ENCODE results near the gene SEC14L5. TPM values are rescaled to one million over a fixed set of nuclear protein-coding genes. Genes with fewer than 3 reads are reported as not detected.

SEC14L5 gene
- total RNA-seq, 2 experiments from 2014 or later, result not detected

DNA sequence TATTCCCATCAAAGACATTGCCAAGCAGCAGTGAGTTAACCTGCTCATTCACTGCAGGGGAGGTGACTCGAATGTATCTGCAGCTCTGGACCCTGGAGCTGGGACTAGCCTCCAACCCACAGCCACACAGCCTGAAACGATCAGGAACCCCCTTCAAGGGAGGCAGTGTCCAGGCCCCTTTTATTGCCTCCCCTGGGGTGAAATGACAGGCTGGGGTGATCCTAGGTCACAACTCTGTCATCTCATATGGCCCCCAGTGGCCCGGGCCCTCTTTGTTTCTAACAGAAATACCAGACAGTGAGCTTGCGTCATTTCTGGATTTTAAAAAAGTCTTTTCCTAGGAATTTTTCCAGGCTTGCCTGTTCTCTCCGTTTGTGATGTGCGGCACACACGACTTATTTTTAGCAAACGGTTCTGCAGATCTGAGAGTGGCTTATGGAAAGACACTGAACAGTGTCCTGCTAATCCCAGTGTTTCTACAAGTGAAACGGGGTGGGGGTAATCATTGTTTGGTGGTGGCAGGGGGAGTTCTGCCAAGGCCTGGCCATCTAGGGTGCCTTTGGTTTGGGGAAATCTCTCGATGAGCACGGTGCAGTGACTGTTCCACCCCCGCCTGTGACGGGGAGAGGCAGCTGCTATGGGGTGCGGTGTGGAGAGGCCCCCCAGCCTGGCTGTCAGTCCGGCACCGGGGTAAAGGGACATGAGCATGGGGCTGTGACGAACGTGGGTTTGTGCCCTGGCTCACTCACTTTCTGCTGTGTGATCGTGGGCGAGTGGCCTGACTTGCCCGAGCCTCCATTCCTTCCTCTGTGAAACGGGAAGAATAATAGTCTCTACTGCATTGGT lies 48.4 kb downstream of the SEC14L5 start:
- CTCF ChIA-PET, result no interaction called here

GRCh38 chr16:5007256-5007655 lies 49.1 kb downstream of the SEC14L5 start:
- H3K36me3 Mint-ChIP-seq, result no peaks in the 10 kb centered on the region
- no peak overlapping the region for H3K4me3 Mint-ChIP-seq
- H3K4me1 Mint-ChIP-seq, result no peaks in the 10 kb centered on the region
- CTCF ChIA-PET, result no interaction called here
- H3K27me3 Mint-ChIP-seq, result no peaks in the 10 kb centered on the region
- H3K9me3 Mint-ChIP-seq (ENCODE audit: low read depth), result no peaks in the 10 kb centered on the region
- ATAC-seq (no peak), DNase-seq (no peak)
- H3K27ac Mint-ChIP-seq, result no peak overlapping the region

More for the DNA sequence above, 48.4 kb downstream of the SEC14L5 start:
- no peak for DNase-seq
- H3K9me3 Mint-ChIP-seq (ENCODE audit: low read depth), result no peaks in the 10 kb centered on the region
- peaks cover 3% of the 10 kb centered on the region for H3K27me3 Mint-ChIP-seq
- ATAC-seq, result no peak
- H3K36me3 Mint-ChIP-seq, result no peaks in the 10 kb centered on the region
- no peak overlapping the region for H3K27ac Mint-ChIP-seq
- H3K4me1 Mint-ChIP-seq, result no peaks in the 10 kb centered on the region
- H3K4me3 Mint-ChIP-seq, result no peak overlapping the region

DNA sequence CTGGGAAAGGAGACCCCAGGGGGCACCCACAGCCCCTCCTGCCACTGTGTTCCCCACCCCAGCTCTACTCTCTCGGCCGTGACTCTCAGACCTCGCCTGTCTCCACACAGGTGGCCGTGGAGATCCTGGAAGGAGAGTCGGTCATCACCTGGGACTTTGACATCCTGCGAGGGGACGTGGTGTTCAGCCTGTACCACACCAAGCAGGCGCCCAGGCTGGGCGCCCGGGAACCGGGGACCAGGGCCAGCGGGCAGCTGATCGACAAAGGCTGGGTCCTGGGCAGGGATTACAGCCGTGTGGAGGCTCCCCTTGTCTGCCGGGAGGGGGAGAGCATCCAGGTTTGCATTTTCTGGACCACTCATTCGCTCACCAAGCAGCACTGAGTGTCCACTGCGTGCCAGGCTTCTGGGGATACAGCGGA lies 50.2 kb downstream of the SEC14L5 start:
- Mint-ChIP-seq H3K36me3 (no peaks in the 10 kb centered on the region), H3K4me3 (no peak overlapping the region), H3K4me1 (no peaks in the 10 kb centered on the region), H3K27me3 (no peaks in the 10 kb centered on the region), H3K9me3 (ENCODE audit: low read depth) (no peaks in the 10 kb centered on the region), H3K27ac (no peak overlapping the region)
- no peak for DNase-seq
- CTCF ChIA-PET, result no interaction called here
- no peak for ATAC-seq

DNA sequence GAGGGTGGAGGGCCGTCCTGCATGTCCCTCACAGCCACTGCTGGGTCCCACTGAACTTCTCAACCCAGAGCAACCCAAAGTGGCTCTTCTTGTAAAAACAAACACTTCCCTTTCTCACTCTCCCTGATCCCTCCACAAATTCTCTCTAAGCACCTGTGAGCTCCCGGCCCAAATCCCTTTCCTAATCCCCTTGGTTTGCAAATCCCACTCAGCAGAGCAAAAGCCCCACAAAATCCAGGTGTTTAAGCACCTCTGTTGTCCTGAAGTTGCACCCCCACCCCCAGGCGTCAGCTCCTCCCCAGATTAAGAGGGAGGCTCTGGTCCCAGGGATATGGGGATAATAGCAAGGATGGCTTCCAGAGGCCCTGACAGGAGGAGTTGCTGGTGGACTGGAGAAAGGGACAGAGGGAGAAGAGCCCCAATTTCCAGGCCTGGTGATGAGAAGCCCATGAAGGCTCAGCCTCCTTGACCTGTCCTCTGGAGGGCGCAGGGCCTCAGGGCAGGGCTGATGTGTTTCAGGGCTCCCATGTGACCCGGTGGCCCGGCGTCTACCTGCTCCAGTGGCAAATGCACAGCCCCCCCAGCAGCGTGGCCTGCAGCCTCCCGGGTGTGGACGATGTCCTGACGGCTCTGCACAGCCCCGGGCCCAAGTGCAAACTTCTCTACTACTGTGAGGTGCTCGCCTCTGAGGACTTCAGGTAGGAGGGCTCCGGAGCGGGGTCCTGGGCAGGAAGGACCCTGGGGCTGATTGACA lies 52.6 kb downstream of the SEC14L5 start:
- CTCF ChIA-PET, result no interaction called here
- DNase-seq (no peak), ATAC-seq (no peak)
- no peaks in the 10 kb centered on the region for H3K4me1 Mint-ChIP-seq
- no peak overlapping the region for H3K4me3 Mint-ChIP-seq
- no peaks in the 10 kb centered on the region for H3K36me3 Mint-ChIP-seq
- no peak overlapping the region for H3K27ac Mint-ChIP-seq
- H3K27me3 Mint-ChIP-seq, result no peaks in the 10 kb centered on the region
- H3K9me3 Mint-ChIP-seq (ENCODE audit: low read depth), result no peaks in the 10 kb centered on the region

DNA sequence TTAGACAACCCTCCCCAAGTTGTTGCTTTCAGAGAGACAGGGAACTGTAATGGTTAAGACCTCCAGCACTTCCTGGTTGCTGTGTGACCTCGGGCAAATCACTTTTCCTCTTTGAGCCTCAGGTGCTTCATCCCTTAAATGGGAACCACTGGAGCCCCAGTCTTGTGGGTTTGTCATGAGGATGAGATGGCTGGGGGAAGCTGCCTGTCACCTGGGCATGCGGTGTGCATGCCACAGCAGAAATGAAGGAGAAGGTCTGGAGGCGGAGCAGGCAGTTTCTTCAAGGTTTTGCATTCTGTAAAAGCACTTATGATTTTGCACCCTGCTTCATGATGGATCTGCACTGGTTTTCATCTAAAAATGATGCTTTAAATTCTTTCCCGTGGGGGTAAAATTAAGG lies 53.5 kb downstream of the SEC14L5 start:
- H3K36me3 Mint-ChIP-seq, result no peaks in the 10 kb centered on the region
- H3K9me3 Mint-ChIP-seq (ENCODE audit: low read depth), result no peaks in the 10 kb centered on the region
- H3K4me1 Mint-ChIP-seq, result no peaks in the 10 kb centered on the region
- no peak for DNase-seq
- CTCF ChIA-PET, result interaction anchor here (0.8 kb wide), 1 partner anchor 24 kb away, joined by 3 read pairs; no protein-coding TSS in a partner anchor
- no peak overlapping the region for H3K4me3 Mint-ChIP-seq
- H3K27ac Mint-ChIP-seq, result no peak overlapping the region
- ATAC-seq, result no peak
- H3K27me3 Mint-ChIP-seq, result no peaks in the 10 kb centered on the region

DNA sequence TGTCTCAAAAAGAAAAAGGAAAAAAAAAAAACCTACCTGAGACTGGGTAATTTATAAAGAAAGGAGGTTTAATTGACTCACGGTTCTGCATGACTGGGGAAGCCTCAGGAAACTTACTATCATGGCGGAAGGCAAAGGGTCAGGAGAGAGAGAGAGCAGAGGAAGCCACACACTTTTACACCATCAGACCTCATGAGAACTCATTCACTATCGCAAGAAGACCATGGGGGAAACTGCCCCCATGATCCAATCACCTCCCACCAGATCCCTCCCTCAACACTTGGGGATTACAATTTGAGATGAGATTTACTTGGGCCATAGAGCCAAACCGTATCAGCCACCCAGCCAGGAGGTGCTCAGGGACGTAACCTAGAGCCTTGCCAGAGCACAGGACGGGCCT lies 54.8 kb downstream of the SEC14L5 start:
- Mint-ChIP-seq H3K4me1 (no peaks in the 10 kb centered on the region), H3K4me3 (no peak overlapping the region), H3K9me3 (ENCODE audit: low read depth) (no peaks in the 10 kb centered on the region), H3K36me3 (no peaks in the 10 kb centered on the region), H3K27me3 (no peaks in the 10 kb centered on the region), H3K27ac (no peak overlapping the region)
- CTCF ChIA-PET, result no interaction called here
- ATAC-seq (no peak), DNase-seq (no peak)

- H3K9me3 Mint-ChIP-seq (ENCODE audit: low read depth), result no peaks in the 10 kb centered on the region
- DNase-seq, result no peak
- H3K27me3 Mint-ChIP-seq, result no peaks in the 10 kb centered on the region
- H3K4me1 Mint-ChIP-seq, result no peaks in the 10 kb centered on the region
- H3K36me3 Mint-ChIP-seq, result no peaks in the 10 kb centered on the region
- ATAC-seq, result no peak
- no peak overlapping the region for H3K27ac Mint-ChIP-seq
- CTCF ChIA-PET, result no interaction called here
- no peak overlapping the region for H3K4me3 Mint-ChIP-seq
These were observed 57.2 kb downstream of the SEC14L5 start for GRCh38 chr16:5015351-5015750.

- no peaks in the 10 kb centered on the region for H3K36me3 Mint-ChIP-seq
- no peaks in the 10 kb centered on the region for H3K9me3 Mint-ChIP-seq (ENCODE audit: low read depth)
- H3K4me1 Mint-ChIP-seq, result no peaks in the 10 kb centered on the region
- H3K4me3 Mint-ChIP-seq, result no peak overlapping the region
- no peaks in the 10 kb centered on the region for H3K27me3 Mint-ChIP-seq
- H3K27ac Mint-ChIP-seq, result no peak overlapping the region
- DNase-seq, result no peak
- CTCF ChIA-PET, result no interaction called here
- ATAC-seq, result no peak
These were observed 57.8 kb downstream of the SEC14L5 start for GRCh38 chr16:5015887-5016286.

- no peaks in the 10 kb centered on the region for H3K9me3 Mint-ChIP-seq (ENCODE audit: low read depth)
- ATAC-seq (no peak), DNase-seq (no peak)
- no peak overlapping the region for H3K27ac Mint-ChIP-seq
- H3K4me1 Mint-ChIP-seq, result no peaks in the 10 kb centered on the region
- CTCF ChIA-PET, result no interaction called here
- H3K36me3 Mint-ChIP-seq, result no peaks in the 10 kb centered on the region
- H3K4me3 Mint-ChIP-seq, result no peak overlapping the region
- no peaks in the 10 kb centered on the region for H3K27me3 Mint-ChIP-seq
These were observed 59.0 kb downstream of the SEC14L5 start for GRCh38 chr16:5016967-5017677.

GRCh38 chr16:5017678-5017969 lies 59.5 kb downstream of the SEC14L5 start:
- H3K27me3 Mint-ChIP-seq, result no peaks in the 10 kb centered on the region
- ATAC-seq, result no peak
- CTCF ChIA-PET, result no interaction called here
- no peak overlapping the region for H3K4me3 Mint-ChIP-seq
- H3K27ac Mint-ChIP-seq, result no peak overlapping the region
- no peaks in the 10 kb centered on the region for H3K36me3 Mint-ChIP-seq
- H3K9me3 Mint-ChIP-seq (ENCODE audit: low read depth), result no peaks in the 10 kb centered on the region
- no peaks in the 10 kb centered on the region for H3K4me1 Mint-ChIP-seq
- no peak for DNase-seq

DNA sequence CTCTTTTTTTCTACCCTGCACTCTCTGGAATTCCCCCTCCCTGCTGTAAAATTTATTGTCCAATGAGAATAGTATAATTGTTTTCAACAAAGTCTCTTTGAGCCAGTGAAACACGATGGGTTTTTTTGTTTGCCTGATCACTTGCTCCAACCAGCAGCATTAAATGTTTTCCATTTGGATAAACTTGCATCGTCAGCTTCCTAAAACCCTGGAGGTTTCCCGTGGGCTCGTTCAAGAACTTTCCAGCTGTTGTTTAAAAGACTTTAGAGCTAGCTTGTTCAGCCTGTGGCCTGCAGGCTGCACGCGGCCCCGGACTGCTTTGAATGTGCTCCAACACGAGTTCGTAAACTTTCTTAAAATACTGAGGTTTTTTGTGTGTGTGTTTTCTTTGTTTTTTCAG lies 60.7 kb downstream of the SEC14L5 start:
- no peaks in the 10 kb centered on the region for H3K4me1 Mint-ChIP-seq
- ATAC-seq, result no peak
- no peak for DNase-seq
- CTCF ChIA-PET, result no interaction called here
- H3K27me3 Mint-ChIP-seq, result no peaks in the 10 kb centered on the region
- H3K4me3 Mint-ChIP-seq, result no peak overlapping the region
- no peaks in the 10 kb centered on the region for H3K36me3 Mint-ChIP-seq
- no peaks in the 10 kb centered on the region for H3K9me3 Mint-ChIP-seq (ENCODE audit: low read depth)
- no peak overlapping the region for H3K27ac Mint-ChIP-seq

DNA sequence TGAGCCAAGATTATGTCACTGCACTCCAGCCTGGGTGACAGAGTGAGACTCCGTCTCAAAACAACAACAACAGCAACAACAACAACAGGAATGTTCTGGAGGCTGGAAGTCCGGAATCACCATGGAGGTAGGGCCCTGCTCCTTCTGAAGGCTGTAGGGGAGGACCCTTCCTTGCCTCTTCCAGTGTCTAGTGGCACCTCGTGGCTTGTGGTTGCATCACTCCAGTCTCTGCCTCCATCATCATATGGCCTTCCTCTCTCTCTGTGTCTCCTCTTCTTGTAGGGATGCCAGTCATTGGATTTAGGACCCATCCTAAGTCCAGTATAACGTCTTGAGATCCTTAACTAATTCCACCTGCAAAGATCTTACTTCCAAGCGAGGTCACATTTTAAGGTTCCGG lies 61.6 kb downstream of the SEC14L5 start:
- H3K27ac Mint-ChIP-seq, result no peak overlapping the region
- H3K27me3 Mint-ChIP-seq, result no peaks in the 10 kb centered on the region
- no peaks in the 10 kb centered on the region for H3K36me3 Mint-ChIP-seq
- H3K9me3 Mint-ChIP-seq (ENCODE audit: low read depth), result no peaks in the 10 kb centered on the region
- no peak overlapping the region for H3K4me3 Mint-ChIP-seq
- no peak for ATAC-seq
- DNase-seq, result no peak
- H3K4me1 Mint-ChIP-seq, result no peaks in the 10 kb centered on the region
- CTCF ChIA-PET, result interaction anchor here (1.5 kb wide), 1 partner anchor 16 kb away, joined by 3 read pairs; no protein-coding TSS in a partner anchor

DNA sequence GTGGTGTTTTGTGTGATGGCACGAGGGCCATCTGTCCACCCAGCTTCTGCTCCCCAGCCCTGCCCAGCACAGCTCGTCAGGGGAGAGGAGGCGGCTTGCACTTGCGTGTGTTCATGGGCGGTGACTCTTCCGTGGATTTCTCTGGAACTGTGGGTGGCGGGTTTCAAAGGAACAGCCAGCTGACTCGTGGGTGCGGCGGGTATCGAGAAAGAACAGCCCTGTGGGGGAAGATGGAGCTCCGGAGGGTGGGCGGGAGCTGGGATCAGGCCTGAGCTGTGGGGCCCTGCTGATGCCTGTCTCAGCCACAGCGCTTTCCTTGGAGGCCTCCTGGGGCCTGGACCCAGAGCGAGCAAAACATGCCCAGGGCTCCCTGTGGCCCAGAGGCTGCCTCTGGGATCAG lies 62.4 kb downstream of the SEC14L5 start:
- H3K4me1 Mint-ChIP-seq, result no peaks in the 10 kb centered on the region
- H3K36me3 Mint-ChIP-seq, result no peaks in the 10 kb centered on the region
- CTCF ChIA-PET, result interaction anchor here (1.5 kb wide), 1 partner anchor 17 kb away, joined by 3 read pairs; no protein-coding TSS in a partner anchor
- H3K27ac Mint-ChIP-seq, result no peak overlapping the region
- no peak overlapping the region for H3K4me3 Mint-ChIP-seq
- no peaks in the 10 kb centered on the region for H3K27me3 Mint-ChIP-seq
- no peak for DNase-seq
- ATAC-seq, result no peak
- H3K9me3 Mint-ChIP-seq (ENCODE audit: low read depth), result no peaks in the 10 kb centered on the region

GRCh38 chr16:5022521-5022920 lies 64.4 kb downstream of the SEC14L5 start:
- CTCF ChIA-PET, result interaction anchor here (0.7 kb wide), 1 partner anchor 92 kb away, joined by 3 read pairs; no protein-coding TSS in a partner anchor
- Mint-ChIP-seq H3K9me3 (ENCODE audit: low read depth) (no peaks in the 10 kb centered on the region), H3K4me3 (no peak overlapping the region), H3K27me3 (no peaks in the 10 kb centered on the region), H3K36me3 (no peaks in the 10 kb centered on the region), H3K27ac (no peak overlapping the region), H3K4me1 (no peaks in the 10 kb centered on the region)
- DNase-seq (no peak), ATAC-seq (no peak)

Data from activated CD8-positive, alpha-beta memory T cell treated with anti-CD3 and anti-CD28 coated beads, Interleukin-2, amount 10 ng/mL, durations not matched to agents 7 days and 5 days (primary cell).